Calu3 (cell line): ENCODE data around the gene CCL7. TPM values are rescaled to one million over a fixed set of nuclear protein-coding genes. Genes with fewer than 3 reads are reported as not detected.

Source experiments
- BruUV-seq: library from RNA; stranded (reverse); fragments of 400-500 nt; replicated peaks from 2 replicates; lab custom pipeline; 2021; lab: Mats Ljungman, UMichigan
- CTCF ChIA-PET: fragments of 300-600 bp; sonication (Branson Sonifier 250); formaldehyde crosslinking; loops from one replicate; lab custom pipeline; 2022; ENCODE audit warnings: antibody characterized with exemption; lab: Charles Lee
- DNase-seq: peaks from one replicate; pipeline ENCODE4 v3.0.0; 2022
- H3K27ac Mint-ChIP-seq: one replicate; pipeline ENCODE4 v1.8.0; 2022; ENCODE audit warnings: mixed read lengths; ENCODE audit not compliant: unreplicated experiment
- H3K27me3 Mint-ChIP-seq: one replicate; pipeline ENCODE4 v1.8.0; 2022; ENCODE audit warnings: mixed read lengths; ENCODE audit not compliant: unreplicated experiment
- H3K36me3 Mint-ChIP-seq: one replicate; pipeline ENCODE4 v1.8.0; 2022; ENCODE audit warnings: mild to moderate bottlenecking, moderate library complexity, mixed read lengths; ENCODE audit not compliant: insufficient read depth, unreplicated experiment
- H3K4me1 Mint-ChIP-seq: one replicate; pipeline ENCODE4 v1.8.0; 2022; ENCODE audit warnings: mild to moderate bottlenecking, low read depth, mixed read lengths; ENCODE audit not compliant: unreplicated experiment
- H3K4me3 Mint-ChIP-seq: one replicate; pipeline ENCODE4 v1.8.0; 2022; ENCODE audit warnings: mild to moderate bottlenecking, low read depth, moderate library complexity, mixed read lengths; ENCODE audit not compliant: unreplicated experiment
- H3K9me3 Mint-ChIP-seq: one replicate; pipeline ENCODE4 v1.8.0; 2022; ENCODE audit warnings: low read depth, mixed read lengths; ENCODE audit not compliant: unreplicated experiment
- CTCF ChIP-seq: fragments of 200-600 bp; IDR thresholded peaks from one replicate; pipeline ENCODE4 v1.8.0; 2022; ENCODE audit warnings: antibody characterized with exemption; ENCODE audit not compliant: unreplicated experiment
- intact Hi-C: fragments of 100-400 bp; cut with micrococcal nuclease; formaldehyde crosslinking; loops from one replicate; pipeline ENCODE4 v1.10.0; 2022; ENCODE audit not compliant: unreplicated experiment
- total RNA-seq: library from RNA; stranded (reverse); gene quantifications from 2 replicates; pipeline ENCODE4 v1.2.3, GENCODE V29; 2022

The CCL7 gene
- total RNA-seq, 1 experiment from 2014 or later, result not detected

DNA sequence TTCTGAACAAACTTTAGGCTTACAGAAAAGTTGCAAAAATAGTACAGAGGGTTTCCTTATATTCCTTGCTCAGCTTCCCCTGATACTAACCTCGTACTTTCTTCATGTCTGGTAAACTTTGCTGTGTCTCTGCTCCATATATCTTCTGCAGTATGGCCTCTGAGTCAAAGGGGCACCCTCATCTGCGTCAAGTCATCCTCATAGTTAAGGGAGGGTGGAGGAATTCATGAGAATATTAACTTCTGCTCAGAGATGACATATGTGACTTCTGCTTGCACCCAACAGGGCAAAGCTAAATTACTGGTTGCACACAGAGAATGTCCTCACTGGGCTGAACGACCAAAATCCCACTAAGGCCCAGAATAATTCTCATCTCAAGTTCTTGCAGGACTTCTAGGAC is 4.3 kb upstream of the CCL7 start:
- Mint-ChIP-seq H3K4me3 (no peak overlapping the region), H3K27ac (no peak overlapping the region), H3K27me3 (peaks cover 23% of the 10 kb centered on the region), H3K4me1 (no peaks in the 10 kb centered on the region), H3K9me3 (no peaks in the 10 kb centered on the region), H3K36me3 (no peaks in the 10 kb centered on the region)
- no peak for TF ChIP-seq CTCF
- DNase-seq, result no peak
- BruUV-seq, result no TSS peak
- intact Hi-C loops, result no loop called here
- CTCF ChIA-PET, result no interaction called here

GRCh38 chr17:34275881-34276280 is 5.9 kb downstream of the CCL7 start:
- H3K4me1 Mint-ChIP-seq, result no peaks in the 10 kb centered on the region
- no TSS peak for BruUV-seq
- CTCF ChIA-PET, result no interaction called here
- intact Hi-C loops, result no loop called here
- no peak for DNase-seq
- H3K27ac Mint-ChIP-seq, result no peak overlapping the region
- H3K9me3 Mint-ChIP-seq, result peaks cover 2% of the 10 kb centered on the region
- no peaks in the 10 kb centered on the region for H3K36me3 Mint-ChIP-seq
- peaks cover 64% of the 10 kb centered on the region for H3K27me3 Mint-ChIP-seq
- no peak overlapping the region for H3K4me3 Mint-ChIP-seq
- no peak for TF ChIP-seq CTCF

GRCh38 chr17:34276826-34277225 is 6.8 kb downstream of the CCL7 start:
- no TSS peak for BruUV-seq
- intact Hi-C loops, result no loop called here
- Mint-ChIP-seq H3K36me3 (no peaks in the 10 kb centered on the region), H3K27ac (no peak overlapping the region), H3K4me1 (no peaks in the 10 kb centered on the region), H3K27me3 (peaks cover 73% of the 10 kb centered on the region), H3K4me3 (no peak overlapping the region), H3K9me3 (peaks cover 2% of the 10 kb centered on the region)
- CTCF ChIA-PET, result no interaction called here
- no peak for TF ChIP-seq CTCF
- no peak for DNase-seq

DNA sequence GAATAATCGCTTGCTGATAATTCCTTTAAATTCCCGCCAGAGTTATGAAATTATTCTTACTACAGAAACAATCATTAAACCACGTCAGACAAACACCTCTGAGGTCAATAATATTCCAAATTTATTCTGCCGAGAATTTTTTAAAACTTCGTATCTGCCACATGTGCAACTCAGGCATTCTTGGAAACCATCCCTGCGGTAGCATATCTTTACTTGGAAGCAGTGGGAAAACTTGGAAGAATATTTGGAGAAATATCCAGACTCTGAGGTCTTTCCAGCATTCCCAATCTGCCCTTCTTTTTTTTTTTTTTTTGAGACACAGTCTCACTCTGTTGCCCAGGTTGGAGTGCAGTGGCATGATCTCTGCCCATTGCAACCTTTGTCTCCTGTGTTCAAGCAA is 13.6 kb downstream of the CCL7 start:
- peaks cover 82% of the 10 kb centered on the region for H3K27me3 Mint-ChIP-seq
- no peaks in the 10 kb centered on the region for H3K4me1 Mint-ChIP-seq
- DNase-seq, result no peak
- H3K27ac Mint-ChIP-seq, result no peak overlapping the region
- no peak for TF ChIP-seq CTCF
- BruUV-seq, result no TSS peak
- no peak overlapping the region for H3K4me3 Mint-ChIP-seq
- no peaks in the 10 kb centered on the region for H3K9me3 Mint-ChIP-seq
- H3K36me3 Mint-ChIP-seq, result no peaks in the 10 kb centered on the region
- intact Hi-C loops, result no loop called here
- CTCF ChIA-PET, result no interaction called here
